HG02798 (cell line): ENCODE results near the gene HOXA4.
A peak's percentile ranks its signal among the peaks of the same experiment; 100 is the strongest.

Experiments used
- ATAC-seq: cut with Tn5 transposase; IDR thresholded peaks from one replicate; pipeline ENCODE4 v1.9.1; 2021; ENCODE audit warnings: mild to moderate bottlenecking; ENCODE audit not compliant: unreplicated experiment, poor library complexity

Gene HOXA4

DNA sequence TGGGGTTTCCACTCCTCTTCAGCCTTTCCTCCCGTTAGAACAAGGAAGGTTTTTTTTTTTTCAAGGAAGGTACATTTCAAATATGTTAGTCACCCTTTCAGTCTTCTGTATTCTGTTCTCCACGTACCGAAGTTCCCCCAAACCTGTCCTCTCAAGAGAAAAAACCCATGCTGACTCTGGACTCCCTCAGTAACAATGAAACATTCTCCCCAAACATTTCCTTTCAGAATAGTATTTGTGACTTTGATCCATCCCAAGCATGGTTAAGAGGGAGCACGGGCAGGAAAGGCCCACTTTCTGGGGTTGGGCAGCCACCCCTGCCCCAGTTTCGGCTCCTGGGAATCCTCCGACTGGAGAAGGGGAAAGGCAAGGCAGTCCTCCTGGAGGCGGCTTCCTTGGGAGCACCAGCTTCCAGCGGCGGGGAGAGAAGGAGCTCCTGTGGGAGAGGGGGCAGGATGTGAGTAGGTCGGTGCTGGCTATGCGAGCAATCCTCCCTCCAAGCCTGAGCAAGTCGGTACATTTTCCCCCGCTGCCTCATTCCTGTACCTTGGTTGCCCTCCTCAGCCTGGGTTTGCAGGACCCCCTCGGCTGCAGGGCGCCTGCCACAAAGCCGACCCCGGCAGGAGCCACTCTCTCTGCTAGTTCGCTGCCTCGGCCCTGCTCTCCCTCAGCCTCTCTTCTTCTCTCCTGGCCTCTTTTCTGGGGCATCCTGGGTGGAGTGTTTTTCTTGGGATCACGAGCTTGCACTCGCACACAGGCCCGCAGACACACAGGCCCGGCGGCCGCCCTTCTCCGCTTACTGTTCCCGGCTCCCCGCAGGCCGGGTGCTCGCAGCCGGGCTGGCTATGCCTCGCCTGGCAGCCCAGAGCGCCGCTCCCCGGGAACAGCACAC, 32.6 kb downstream of the HOXA4 start:
- ATAC-seq = no peak

DNA sequence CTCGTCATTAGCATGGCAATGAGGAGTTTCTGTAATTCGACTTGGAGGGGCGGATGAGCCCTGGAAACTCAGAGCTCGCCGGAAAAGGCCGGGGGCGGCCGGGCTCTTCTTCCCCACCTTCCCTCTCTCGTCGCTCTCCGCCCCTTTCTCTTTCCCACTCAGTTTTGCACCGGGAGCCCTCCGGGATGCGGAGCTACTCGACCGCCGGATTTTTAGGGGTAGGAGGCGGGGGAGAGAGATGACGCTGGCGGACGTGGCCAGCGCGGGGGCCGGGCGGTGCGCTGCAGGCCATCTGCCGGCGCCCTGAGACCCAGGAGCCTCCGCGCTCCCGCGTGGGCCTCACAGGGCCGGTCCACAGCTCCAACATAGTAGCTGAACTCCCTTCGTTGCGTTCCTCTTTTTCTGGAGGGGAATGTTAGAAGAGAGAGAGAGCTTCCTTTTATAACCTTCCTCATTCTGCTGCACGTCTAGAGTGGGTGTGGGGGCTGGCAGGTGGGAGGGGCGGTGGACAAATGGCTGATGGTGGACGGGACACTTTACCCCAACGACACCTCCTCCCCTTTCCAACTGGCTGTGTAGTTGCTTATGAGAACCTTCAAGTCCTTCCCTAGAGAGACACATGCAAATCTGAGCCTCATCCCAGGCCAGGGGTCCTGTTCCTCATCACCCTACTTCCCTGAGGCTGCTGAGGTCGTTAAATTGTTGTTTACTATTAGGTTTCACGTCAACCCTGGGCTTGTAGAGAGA, 33.6 kb downstream of the HOXA4 start:
- ATAC-seq = no peak

DNA sequence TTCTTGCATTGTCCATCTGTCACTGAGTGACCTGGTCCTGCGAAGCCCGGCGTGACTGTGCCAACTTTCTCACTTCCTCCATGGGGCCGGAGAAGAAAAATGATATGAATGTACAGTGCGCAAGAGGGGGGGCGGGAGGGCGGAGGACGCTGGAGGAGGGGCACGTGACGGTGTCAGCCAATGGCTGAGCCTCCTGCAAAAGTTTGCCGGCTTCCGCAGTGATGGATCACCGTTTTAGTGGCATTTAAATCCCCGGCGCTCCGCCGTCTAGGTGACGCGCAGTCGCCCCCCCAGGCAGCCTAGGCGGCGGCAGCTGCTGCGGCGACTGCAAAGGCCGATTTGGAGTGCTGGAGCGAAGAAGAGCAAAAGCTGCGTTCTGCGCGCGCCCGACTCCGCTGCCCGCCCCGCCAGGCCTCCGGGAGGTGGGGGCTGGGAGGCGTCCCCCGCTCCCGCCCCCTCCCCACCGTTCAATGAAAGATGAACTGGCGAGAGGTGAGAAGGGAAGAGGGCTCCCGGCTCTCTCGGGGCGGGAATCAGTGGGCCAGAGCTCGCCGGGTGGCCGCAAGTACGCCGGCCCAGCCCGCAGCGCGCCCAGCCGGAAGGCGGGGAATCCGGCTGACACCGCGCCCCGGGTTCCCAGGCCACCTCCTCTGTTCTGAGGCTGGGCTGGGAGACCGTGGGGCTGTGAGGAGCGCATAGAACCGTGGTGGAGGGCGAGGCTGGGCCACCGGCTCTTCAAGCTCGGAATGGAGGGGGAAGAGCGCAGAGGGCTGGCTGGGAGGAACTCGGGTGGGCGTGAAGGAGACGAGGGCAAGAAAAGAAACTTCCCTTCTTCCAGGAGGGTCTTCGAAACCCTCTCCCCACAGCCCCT, 34.4 kb downstream of the HOXA4 start, which contains the start of gene HOXA1:
Gene HOXA1, minus strand, starts transcription at position 104 of the 871 bp plus-strand sequence. Its CDS starts 88 bp downstream, at position 16.
- ATAC-seq = peak; percentile 88

DNA sequence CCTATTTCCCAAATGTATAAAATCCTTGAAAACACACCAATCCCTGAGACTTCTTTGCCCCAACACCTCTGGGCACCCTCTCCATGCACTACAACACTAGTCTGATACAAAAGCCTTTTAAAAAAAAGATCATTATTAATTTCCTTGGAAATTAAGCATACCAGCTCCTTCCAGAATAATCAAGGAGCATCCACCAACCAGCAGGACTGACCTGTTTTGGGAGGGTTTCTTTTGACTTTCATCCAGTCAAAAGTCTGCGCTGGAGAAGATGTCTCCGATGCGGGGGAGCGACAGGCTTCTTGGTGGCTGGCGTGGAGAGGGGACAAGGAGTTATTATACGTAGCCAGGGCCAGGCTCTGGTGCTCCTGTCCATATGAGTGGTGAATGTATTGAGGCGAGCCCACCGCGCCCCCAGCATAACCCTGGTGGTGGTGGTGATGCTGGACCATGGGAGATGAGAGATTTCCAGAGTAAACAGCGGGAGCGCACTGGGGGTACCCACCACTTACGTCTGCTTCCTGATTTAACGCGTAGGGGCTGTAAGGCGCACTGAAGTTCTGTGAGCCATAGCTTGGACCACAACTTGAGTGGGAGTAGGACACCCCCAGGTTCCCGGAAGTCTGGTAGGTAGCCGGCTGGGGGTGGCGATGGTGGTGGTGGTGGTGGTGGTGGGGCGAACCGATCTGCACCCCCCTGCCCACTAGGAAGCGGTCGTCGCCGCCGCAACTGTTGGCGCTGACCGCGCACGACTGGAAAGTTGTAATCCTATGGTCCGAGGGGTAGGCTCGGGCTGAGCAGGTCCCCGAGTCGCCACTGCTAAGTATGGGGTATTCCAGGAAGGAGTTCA, 35.3 kb downstream of the HOXA4 start:
- peak; percentile 11 for ATAC-seq

DNA sequence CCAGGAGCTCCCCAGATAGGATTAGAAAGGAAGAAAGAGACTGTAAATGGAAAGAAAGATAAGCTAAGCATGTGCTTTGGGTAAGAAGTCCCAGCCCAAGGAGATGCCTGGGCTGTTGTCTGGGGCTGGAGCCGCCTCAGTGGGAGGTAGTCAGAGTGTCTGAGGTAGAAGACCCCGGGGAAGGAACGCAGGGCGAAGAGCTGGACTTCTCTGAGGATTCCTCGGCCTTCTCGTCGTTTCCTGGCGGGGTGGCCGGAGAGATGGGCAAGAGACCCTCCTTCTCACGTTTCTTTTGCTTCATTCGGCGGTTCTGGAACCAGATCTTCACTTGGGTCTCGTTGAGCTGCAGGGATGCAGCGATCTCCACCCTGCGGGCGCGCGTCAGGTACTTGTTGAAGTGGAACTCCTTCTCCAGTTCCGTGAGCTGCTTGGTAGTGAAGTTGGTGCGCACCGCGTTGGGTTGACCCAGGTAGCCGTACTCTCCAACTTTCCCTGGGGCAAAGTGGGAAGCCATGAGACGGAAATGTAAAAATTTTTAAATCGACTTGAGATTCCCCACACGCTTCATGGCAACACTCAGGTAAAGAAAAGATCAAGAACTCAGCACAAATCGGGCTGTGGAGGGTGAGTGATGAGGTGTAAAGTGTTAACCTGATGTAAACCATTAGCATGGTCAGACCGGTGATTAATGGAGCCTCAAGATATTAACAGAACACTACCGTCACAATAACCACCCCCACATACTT, 36.1 kb downstream of the HOXA4 start:
- no peak for ATAC-seq

DNA sequence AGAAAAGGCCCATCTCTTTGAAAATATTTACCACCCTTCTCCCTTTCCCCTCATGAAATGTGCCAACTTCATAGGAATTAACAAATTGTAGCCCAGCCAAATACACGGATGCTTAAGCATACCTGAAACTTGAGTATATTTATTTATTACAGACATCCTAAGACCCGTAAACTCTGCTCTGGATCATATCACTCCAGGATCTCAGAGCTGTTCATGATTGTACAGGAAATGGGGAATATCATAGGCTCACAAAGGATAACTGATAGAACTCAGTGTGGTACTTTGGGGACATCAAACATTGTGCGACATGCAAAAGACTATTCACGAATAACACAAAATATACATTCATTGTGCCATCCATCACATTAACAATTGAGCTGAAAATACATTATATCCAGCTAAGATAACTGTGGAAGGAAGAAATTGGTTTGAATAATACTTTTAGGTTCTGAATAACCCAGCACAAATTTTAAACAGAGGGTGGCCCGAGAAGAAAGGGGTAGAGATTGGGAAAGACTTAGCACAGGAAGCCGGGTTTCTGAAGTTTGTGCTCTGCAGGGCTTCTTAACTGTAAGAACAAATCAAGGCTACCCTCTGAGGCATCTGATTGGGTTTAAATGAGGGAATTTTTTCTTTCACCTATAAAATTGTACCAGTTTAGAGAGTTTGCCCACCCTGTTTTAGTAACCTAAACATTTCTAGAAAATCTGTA, 37.2 kb downstream of the HOXA4 start:
- ATAC-seq = no peak

DNA sequence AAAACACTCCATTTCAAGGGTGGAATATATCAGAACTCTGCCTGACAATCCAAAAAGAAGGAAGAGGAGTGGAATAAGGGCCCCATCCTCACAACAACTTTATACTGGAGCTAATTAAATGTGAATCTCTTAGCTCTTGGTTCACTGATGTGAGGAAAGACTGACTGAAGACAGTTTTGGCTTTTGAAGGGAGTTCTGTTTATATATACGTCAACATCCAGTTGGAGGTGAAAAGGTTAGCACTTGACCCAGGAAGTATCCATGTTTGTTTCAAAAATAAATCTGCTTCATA, 37.8 kb downstream of the HOXA4 start:
- no peak for ATAC-seq

DNA sequence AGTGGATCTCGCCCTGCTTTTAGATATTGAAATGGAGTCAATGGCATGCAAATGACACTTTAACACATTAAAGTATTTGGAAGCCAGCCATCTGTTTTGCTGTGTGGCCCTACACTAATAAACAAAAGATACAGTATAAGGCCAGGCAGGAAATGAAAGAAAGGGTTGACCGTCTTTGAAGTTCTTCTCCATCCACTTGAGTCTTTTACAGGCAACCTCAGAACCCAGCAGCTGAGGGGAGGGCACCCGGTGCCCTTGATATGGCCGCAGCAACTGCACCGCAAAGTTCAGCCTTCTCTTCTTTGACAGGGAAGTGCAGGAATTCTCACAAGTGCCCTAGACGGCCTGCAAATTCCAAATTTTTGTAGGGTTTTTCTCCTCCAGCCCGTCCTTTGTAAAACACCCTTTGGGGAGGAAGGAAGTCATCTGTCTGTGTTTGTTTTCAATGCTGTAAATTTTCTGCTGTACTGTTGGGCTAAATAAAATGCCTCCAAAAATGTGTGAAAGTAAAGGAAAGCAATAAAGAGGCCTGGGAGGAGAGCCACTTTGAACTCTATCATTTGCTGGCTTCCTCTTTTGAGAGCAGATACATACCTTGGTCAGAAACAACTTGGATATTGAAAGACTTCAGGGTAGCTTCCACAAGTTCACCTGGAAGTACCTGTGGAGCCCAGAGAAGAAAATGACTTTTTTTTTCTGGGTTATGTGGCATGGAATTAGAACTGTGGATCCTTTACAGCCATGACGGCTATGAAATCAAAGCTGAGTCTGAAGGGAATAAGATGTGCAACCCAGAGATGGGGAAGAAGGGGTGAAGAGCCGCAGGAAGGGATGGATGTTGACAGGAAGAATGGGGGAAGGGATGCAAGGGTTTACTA, 38.4 kb downstream of the HOXA4 start:
- ATAC-seq = no peak

DNA sequence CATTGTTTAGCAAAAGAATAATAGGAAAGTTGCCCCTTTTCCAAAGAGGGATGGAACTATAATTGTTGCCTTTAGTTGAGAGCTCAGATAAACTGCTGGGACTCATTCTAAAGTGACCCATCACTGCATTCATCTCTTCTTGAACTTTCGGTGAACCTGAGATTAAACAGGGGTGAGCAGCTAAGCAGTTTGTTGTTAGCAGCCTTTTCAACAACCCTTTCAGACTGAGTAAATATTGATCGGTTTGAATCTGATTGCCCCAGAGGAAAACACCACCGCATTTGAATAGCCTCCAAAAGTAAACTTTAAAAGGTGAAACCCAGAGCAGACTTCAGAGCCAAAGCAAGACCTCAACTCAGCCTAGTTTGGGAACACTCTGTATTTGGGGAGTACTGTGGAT, 39.5 kb downstream of the HOXA4 start:
- ATAC-seq = no peak

DNA sequence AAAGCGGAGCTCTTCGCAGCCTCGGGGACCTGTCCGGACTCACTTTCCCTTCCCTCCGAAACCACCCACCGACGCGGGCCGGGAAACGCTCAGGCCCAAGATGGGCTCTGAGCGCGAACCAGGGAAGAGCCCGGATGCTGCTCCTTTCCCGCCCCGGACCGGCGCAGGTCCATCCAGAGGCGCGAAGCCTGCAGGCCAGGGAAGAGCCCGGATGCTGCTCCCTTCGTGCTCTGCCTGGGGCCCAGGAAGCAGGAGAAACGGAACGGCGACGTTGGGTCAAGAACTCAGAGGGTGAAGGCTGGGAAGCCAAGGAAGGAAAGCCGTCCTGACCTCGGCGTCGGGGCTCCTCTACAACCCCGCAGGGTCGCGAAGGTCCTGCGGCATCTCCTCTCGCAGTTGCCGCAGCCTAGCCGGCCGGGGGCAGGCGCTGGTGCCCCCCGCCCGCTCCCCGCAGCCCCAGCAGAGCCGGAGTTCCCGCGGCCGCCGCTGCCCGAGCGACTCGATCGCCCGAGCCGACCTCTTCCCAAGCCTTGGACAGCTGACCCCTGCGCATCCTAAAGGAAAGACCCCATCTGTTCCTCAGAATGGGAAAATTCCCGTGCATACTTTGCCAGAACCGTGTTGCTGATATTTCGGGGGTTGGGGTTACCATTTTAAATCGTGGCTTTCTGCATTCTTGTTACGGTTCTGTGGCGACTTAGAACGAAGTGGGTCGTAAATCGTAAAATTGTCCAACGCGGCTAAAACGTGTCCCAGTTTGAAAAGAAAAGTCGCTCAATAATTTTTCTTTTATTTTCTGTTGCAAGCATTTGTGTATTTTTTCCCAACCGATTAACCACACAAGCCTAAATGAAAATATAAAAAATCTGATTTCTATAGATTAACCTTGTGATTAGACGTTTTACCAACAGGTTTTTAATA, 42.3 kb downstream of the HOXA4 start:
- ATAC-seq = no peak

DNA sequence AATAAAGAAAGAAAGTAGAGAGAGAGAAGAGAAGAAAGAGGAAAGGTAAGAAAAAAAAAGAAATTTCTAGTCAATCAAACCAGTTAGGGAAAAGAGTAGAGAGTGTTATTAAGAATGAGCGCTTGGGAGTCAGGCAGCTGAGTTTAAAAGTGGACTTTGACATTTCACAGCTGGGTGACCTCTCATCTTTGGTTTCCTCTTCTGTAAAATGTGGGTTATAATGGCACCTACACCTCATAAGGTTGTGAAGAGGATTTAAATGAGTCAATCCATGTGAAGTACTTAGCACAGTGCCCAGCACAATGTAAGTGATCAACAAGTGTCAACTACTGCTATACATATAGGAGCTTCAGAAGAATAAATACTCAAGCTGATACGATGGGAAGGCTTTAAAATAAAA, 46.9 kb downstream of the HOXA4 start:
- no peak for ATAC-seq

DNA sequence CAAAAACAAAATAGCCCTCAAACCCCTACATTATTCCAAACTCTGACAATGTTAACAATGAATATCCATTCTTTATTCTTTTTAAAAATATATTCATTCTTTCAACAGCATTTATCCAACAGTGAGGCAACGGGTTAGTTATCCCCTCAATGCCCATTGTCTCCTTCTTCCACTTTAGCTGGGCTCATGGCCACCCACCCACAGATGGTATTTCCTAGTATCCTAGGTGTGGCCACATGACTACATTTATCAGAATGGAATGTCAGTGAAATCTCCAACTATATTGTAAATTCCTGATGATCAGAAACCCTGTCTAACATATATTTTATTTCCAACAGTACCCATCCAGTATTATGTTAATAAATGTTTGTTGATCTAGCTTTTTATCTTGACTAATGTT, 48.4 kb downstream of the HOXA4 start:
- no peak for ATAC-seq

DNA sequence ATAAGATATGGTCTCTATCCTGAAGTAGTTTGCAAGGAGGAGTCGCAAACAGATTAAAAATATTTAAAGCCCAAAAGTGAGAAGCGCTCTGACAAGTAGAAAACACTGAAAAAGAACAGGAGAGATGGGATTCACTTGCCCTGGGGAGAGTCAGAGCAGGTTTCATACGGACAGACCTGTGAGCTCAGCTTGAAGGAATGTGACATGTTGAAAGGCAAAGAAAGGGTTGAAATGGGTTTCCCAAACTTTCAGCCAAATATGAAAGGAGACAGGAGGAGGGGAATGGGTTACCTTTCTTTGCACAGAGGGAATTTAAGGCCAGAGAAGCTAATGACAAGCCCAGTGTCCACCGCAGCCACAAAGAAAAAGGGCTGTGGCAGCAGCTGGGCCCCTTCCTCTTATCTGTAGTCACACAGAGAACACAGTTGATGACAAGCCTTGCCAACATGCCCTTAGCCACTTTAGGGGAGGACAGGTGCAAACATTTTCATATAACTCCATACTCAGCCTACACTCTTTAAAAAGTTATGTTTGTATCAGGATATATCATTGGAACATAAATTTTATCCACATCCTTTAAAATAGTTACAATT, 49.6 kb downstream of the HOXA4 start:
- no peak for ATAC-seq

DNA sequence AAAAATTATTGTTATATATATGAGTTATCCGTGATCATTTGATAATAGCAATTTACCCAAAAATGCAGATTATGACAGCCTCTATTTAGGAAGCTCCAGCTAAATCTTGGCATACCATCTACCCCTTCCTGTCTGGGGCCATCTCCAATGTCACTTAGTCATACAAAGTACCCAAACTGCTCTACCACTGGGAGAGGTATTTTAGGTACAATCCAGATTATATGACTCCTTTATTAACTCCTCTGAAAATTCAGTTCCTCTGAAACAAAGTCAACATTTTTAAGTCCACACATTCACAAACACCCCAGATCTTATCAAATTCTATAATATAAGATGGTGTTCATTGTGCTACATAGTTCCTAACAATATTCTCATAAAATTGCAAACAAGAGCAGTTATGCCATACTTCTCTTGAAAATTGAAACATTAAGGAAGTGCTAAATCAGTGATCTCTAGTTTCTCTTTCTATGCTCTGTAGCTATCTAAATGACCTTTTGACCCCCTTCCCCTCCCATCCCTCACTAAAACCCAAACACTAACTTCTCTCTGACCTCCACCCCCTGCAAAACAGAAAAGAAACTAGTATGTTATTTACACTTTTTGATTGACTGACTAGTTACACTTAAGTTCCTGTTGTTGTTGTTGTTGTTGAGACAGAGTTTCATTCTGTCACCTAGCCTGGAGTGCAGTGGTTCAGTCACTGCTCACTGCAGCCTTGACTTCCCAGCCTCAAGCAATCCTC, 51.2 kb downstream of the HOXA4 start:
- ATAC-seq = no peak

DNA sequence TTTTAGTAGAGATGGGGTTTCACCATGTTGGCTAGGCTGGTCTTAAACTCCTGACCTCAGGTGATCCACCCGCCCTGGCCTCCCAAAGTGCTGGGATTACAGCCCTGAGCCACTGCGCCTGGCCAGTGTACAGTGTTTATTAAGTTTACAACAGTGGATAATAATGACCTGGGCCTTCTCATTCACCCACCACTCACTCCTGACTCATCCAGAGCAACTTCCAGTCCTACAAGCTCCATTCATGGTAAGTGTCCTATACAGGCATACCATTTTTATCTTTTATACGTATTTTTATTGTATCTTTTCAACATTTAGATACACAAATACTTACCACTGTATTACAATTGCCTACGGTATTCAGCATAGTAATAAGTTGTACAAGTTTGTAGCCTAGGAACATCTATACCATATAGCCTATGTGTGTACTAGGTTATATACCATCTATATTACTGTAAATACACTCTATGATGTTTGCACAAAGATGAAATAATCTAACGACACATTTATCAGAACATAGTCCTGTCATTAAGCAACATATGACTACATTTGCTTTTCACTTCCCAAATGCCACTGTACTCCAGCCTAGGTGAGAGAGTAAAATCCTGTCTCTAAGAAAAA, 51.8 kb downstream of the HOXA4 start:
- ATAC-seq = no peak
